Midbrain (tissue), 1 donor: ENCODE measurements around the gene CCDC142.
A peak's percentile ranks its signal among the peaks of the same experiment; 100 is the strongest.

Source experiments
- DNase-seq: peaks from one replicate; lab custom pipeline; 2025; lab: John Stamatoyannopoulos, UW

CCDC142 gene

DNA sequence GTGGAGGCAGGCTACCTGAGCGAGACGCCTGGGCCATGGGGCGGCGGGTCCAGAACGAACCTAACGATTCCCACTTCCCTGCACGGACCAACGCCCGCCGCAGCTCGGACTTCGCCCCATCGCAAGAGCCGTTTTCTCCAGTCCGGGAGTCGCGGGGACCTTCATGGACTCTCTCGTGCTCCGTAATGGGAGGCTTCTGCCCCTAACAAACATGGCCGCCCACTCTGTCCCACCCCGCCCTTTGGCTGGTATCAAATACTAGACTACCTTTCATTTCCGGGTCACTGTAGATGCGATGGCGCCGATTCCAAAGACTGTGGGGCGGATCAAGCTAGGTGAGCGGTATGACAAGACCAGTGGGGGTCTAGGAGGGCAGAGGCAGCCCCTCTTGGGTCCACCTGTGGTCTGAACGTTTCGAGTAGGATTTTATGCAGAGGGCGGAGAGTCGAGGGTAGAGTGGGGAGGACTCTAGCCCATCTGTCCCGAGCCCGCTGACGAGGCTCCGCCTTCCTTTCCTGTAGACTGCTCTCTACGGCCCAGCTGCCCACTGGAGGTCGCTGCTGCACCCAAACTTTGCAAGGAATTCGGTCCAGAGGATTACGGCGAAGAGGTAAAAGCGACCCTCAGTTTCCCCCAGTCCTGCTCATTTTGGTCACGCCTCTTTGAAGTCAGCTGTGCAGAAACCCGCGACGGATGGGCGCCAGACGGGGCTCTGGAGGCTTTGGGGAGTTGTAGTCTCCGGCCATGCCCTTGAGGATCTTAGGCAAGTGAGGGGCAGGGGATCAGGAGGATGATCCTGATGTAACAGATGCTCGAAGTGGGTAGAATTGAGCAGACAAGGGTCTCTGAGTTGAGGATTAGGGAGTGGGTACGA is at the start of gene CCDC142, which contains the start of gene TTC31:
TSS of gene CCDC142 (minus strand) at position 198 of the 874 bp plus-strand sequence. CDS start at position 37, 161 bp downstream.
TSS of gene TTC31 (plus strand) at position 281 of the 874 bp plus-strand sequence. CDS start at position 296, 15 bp downstream.
- DNase-seq: peak; percentile 96

- no peak for DNase-seq
Measured at GRCh38 chr2:74532222-74532621, 49.4 kb upstream of the CCDC142 start.

GRCh38 chr2:74531666-74532065 is 48.9 kb upstream of the CCDC142 start:
- DNase-seq: no peak

DNA sequence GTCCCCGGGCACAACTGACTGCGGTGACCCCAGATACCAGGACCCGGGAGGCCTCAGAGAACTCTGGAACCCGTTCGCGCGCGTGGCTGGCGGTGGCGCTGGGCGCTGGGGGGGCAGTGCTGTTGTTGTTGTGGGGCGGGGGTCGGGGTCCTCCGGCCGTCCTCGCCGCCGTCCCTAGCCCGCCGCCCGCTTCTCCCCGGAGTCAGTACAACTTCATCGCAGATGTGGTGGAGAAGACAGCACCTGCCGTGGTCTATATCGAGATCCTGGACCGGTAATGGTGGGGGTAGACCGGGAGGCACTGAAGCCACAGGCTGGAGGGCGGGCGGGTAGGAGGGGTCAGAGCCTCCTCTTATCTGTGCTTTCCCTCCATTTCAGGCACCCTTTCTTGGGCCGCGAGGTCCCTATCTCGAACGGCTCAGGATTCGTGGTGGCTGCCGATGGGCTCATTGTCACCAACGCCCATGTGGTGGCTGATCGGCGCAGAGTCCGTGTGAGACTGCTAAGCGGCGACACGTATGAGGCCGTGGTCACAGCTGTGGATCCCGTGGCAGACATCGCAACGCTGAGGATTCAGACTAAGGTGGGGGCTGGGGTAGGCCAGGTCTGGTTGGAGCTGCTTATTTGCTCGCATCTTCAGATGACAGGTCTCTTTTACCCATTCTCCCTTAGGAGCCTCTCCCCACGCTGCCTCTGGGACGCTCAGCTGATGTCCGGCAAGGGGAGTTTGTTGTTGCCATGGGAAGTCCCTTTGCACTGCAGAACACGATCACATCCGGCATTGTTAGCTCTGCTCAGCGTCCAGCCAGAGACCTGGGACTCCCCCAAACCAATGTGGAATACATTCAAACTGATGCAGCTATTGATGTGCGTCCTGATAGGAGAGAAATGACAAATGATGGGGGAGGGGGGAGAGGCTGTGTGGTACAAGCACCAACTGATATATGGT is 47.7 kb upstream of the CCDC142 start:
- DNase-seq: no peak

DNA sequence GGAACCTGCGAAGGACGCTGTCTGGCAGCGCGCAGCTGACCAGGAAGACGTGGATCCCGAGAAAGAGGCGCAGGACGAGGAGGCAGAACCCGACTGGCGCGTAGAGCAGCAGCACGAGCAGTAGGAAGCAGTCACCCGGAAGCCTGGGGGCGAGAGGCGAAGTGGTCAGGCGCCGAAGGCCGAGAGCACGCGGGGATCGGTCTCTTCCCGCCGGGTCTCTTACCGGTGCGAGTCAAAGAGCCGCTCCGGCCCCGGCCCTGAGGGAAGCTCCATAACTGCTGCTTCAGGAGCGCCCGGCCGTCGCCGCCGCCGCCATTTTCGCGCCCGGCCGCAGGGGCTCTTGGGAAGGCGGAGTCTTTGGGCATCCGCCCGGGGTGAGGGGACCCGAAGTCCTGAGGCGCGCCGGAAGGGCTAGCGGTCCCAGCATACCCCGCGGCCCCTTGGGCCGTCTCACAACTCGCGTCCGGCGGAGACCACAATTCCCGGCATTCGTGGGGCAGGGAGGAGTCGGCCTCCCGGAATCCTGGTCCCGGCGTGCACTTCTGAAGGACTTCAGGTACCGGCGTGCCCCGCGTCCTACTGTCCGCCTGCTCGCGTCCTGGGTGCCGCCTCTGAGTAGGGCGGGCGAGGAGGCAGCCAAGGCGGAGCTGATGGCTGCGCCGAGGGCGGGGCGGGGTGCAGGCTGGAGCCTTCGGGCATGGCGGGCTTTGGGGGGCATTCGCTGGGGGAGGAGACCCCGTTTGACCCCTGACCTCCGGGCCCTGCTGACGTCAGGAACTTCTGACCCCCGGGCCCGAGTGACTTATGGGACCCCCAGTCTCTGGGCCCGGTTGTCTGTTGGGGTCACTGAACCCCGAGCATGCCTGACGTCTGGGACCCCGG is 46.8 kb upstream of the CCDC142 start, which contains the start of the genes AUP1 and HTRA2:
TSS of gene AUP1 (minus strand) at position 350 of the 882 bp plus-strand sequence. CDS start at position 273, 77 bp downstream.
TSS of gene HTRA2 (plus strand) at position 577 of the 882 bp plus-strand sequence. CDS start at position 651, 74 bp downstream.
- peak; percentile 99 for DNase-seq

GRCh38 chr2:74528600-74529356 is 46.0 kb upstream of the CCDC142 start:
- no peak for DNase-seq

- no peak for DNase-seq
Measured at GRCh38 chr2:74527741-74528140, 44.9 kb upstream of the CCDC142 start.

DNA sequence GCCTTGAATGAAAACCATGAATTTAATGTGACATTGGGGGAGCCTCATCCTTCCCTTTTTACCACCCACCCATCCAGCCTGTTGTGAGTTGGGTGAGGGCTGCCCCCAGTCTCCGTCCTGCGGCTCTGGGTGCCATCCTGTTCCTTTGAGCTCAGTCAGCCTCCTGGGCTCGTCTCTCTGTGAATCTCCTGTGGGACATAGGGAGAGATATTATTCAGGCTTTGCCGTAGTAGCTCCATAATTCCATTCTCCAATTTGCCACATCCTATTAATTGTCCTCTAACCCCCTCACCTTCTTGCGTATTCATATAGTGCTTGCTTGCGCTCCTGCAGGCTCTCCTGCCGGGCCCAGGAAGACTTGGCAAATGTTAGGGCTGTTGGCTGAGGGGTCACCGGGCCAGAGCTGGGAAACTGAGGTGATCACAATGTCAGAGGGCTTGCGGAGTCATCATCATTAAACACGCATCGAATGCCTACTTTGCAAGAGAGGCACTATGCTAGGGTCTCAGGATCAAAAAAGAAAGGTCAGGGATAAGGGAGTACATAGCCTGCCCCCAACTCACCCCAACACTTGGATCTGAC is 43.9 kb upstream of the CCDC142 start:
- DNase-seq: no peak

DNA sequence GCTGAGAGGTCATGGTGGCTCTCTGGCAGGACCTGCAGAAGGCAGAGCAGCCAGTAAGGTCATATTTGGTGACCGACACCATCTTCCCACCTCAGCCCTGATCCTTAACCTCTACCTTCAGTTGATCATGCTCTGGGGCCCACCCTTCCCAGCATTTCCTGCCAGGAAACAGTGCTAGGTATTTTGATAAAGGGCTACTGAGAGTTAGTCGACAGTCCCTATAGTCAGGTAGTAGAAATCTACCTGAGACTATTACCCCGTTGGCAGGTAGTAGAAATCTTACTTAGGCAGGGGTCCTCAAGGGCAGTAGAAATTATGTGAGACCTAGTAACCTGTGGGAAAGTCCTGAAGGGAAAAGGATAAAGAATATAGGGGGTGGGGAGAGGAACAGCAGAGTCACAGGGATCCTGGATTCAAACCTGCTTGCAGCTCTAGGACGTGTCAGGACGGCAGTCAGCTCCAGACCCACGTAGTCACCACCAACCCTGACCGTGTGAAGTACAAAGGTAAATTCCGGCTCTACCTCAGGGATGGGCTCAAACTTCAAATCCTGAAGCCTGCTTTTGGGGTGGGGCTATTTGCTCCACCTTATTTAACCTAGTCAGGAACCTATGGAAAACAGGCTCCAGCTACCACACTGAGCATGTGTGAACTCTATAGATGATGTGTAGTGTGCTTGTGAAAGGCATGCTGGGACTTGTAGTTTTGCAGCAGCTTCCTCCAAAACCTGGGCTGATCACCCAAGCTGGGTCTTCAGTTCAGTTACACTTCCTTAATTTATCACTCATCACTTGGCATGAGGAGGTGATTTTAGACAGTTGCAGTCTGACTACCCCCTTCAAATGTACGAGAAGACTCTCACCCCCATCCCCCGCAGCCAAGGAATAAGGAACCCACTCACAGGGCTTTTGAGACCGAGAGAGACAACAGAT is 43.2 kb upstream of the CCDC142 start, which contains the start of gene DQX1:
TSS of gene DQX1 (minus strand) at position 515 of the 932 bp plus-strand sequence. CDS start at position 13, 502 bp downstream.
- DNase-seq: no peak

DNA sequence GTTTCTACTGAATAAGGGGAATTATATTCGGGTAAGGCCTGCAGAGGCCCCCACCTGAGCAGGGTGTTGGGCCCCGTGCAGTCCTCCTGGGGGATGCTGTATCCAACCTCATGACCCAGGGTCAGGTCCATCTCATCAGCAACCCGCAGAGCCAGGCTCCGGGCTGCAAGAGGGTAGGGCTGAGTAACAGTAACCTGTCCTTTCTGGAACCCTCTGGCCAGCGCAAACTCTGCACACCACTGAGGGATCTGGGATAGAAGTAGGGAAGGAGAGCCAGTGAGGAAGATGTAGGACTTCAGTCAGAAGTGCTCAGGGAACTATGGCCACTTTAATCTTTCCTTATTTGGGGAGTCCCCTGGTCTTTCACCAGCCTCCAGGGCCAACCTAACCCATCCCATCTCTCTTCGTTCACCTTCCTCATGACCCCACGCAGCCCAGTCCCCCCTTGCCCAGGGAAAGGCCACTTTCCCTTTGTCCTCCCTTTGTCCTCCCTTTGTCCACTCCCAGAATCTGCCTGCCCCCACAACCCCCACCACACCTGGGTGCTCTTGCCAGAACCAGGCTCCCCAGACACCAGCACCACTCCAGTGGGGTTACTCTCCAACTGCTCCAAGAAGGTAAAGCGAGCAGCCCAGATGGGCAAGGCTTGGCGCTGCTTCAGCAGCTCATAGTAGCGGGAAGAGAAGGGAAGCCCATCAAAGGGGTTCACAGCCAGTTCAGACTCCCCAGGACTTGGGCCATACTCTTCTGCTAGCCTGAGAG is 42.3 kb upstream of the CCDC142 start:
- DNase-seq: no peak

DNA sequence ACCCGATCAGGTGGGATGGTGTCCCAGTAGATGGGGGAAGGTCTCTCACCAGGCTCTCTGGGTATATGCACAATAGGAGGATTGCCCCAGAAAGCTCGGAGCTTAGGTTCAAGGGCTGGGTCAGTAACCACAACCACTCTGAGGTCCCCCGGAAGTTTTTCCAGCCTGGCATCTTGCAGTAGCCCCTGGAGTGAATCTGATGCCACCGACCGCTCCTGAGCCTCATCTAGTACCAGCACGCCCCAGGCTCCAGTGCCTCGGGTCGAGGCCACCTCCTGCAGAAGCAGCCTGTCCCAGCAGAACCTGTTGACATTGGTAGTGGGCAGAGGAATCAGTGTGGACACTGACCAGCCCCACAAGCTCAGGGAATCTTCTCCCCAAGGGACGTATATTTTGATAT is 41.2 kb upstream of the CCDC142 start:
- no peak for DNase-seq

DNA sequence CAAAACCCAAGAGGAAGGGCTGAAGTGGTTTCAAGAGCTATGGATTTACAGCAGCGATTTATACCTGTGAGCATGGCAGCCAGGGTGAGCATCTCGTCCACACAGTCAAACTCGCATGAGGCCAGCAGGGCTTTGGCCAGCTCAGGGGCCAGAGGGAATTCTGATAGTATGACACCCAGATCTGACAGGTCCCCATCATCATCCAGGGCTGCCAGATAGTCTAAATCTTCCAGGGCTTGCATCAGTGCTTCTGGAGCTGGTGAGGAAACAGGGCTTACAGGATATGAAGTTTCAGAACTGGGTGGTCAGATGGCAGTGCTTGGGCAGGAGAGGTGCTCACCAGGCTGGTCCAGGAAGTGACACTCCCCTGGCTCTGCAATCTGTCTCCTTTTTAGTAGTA is 39.7 kb upstream of the CCDC142 start:
- DNase-seq: no peak

DNA sequence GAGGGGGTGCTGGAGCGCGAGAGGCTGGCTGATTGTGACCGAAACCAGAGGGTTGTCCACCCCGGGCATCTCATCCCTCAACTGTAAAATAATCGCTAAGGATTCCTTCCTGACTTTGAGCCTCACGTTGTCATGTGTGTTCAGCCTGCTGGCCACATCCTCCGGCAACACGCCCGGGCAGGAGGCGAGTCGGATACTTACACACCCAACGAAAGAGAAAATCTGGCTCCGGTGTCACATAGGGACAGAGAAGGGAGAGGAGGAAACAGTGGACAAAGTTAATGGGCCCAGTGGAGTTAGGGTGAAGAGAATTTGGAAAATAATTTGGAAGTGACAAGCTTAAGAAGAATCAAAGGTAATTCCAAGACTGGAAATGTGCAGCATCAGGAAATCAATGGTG is 33.9 kb upstream of the CCDC142 start:
- DNase-seq: no peak

GRCh38 chr2:74515981-74516633 is 33.3 kb upstream of the CCDC142 start:
- peak; percentile 10 for DNase-seq

- DNase-seq: no peak
Measured at GRCh38 chr2:74515271-74515980, 32.6 kb upstream of the CCDC142 start.

GRCh38 chr2:74514368-74515270 is 31.8 kb upstream of the CCDC142 start, which contains the start of gene TLX2:
Gene TLX2, plus strand, starts transcription at chr2:74514450. Its CDS starts 357 bp downstream, at chr2:74514807.
- DNase-seq: no peak
